Measurements from ENCODE around the gene CENPN. TPM values are rescaled to one million over a fixed set of nuclear protein-coding genes. Genes with fewer than 3 reads are reported as not detected.

CENPN gene
- total and polyA plus RNA-seq, 3 donors from 2014 or later: 11.5 to 39.1 (median 19.3) TPM

- Histone ChIP-seq H3K36me3 (ENCODE audit: low read depth, missing control alignments) (no peaks in the 10 kb centered on the region), H3K4me3 (no peak overlapping the region), H3K27me3 (no peaks in the 10 kb centered on the region), H3K4me1 (no peaks in the 10 kb centered on the region), H3K9me3 (no peaks in the 10 kb centered on the region), H3K27ac (no peak overlapping the region)
- intact Hi-C loops (cut with DNase I; ENCODE audit: low total_unique reads): no loop called here
- no peak for TF ChIP-seq POLR2A (IDR thresholded peaks at IDR 0.05)
- TF ChIP-seq CTCF (IDR thresholded peaks at IDR 0.05): no peak
- WGBS, 2 donors: 83 to 94% methylated on average over 3 of the region's 4 CpGs
- no peak for DNase-seq
These were observed 33.0 kb upstream of the CENPN start for GRCh38 chr16:80973991-80974390.

- H3K27ac ChIP-seq: no peak overlapping the region
- H3K4me1 ChIP-seq: no peaks in the 10 kb centered on the region
- no peak for DNase-seq
- no peaks in the 10 kb centered on the region for H3K27me3 ChIP-seq
- no peaks in the 10 kb centered on the region for H3K9me3 ChIP-seq
- H3K36me3 ChIP-seq (ENCODE audit: low read depth, missing control alignments): no peaks in the 10 kb centered on the region
- intact Hi-C loops (cut with DNase I; ENCODE audit: low total_unique reads): no loop called here
- TF ChIP-seq POLR2A (IDR thresholded peaks at IDR 0.05) (no peak), CTCF (IDR thresholded peaks at IDR 0.05) (peak in 2 of 3 experiments; percentile 11 to 45)
- no peak overlapping the region for H3K4me3 ChIP-seq
- 87 to 97% methylated on average over 6 of the region's 6 CpGs for WGBS, 2 donors
These were observed 32.2 kb upstream of the CENPN start for GRCh38 chr16:80974649-80975376.

- intact Hi-C loops (cut with DNase I; ENCODE audit: low total_unique reads): no loop called here
- WGBS, 2 donors: 94 to 100% methylated on average over 1 of the region's 1 CpG
These were observed 30.1 kb upstream of the CENPN start for GRCh38 chr16:80976946-80977345.

GRCh38 chr16:80981103-80981502 lies 25.9 kb upstream of the CENPN start:
- no peak for DNase-seq
- intact Hi-C loops (cut with DNase I; ENCODE audit: low total_unique reads): loop anchor here (10.0 kb wide), 1 partner anchor 56 kb away; no protein-coding TSS in a partner anchor
- Histone ChIP-seq H3K36me3 (ENCODE audit: low read depth, missing control alignments) (no peaks in the 10 kb centered on the region), H3K27me3 (no peaks in the 10 kb centered on the region), H3K9me3 (no peaks in the 10 kb centered on the region), H3K4me1 (no peaks in the 10 kb centered on the region), H3K27ac (no peak overlapping the region), H3K4me3 (no peak overlapping the region)
- TF ChIP-seq POLR2A (IDR thresholded peaks at IDR 0.05) (no peak), CTCF (IDR thresholded peaks at IDR 0.05) (no peak)

More at GRCh38 chr16:80976946-80977345, 30.1 kb upstream of the CENPN start:
- Histone ChIP-seq H3K27ac (no peak overlapping the region), H3K4me1 (no peaks in the 10 kb centered on the region), H3K27me3 (no peaks in the 10 kb centered on the region), H3K4me3 (no peak overlapping the region), H3K36me3 (ENCODE audit: low read depth, missing control alignments) (no peaks in the 10 kb centered on the region), H3K9me3 (no peaks in the 10 kb centered on the region)
- no peak for DNase-seq
- TF ChIP-seq CTCF (IDR thresholded peaks at IDR 0.05) (no peak), POLR2A (IDR thresholded peaks at IDR 0.05) (no peak)

GRCh38 chr16:80982646-80983045 lies 24.4 kb upstream of the CENPN start:
- intact Hi-C loops (cut with DNase I; ENCODE audit: low total_unique reads): loop anchor here (10.0 kb wide), 1 partner anchor 58 kb away; no protein-coding TSS in a partner anchor
- 72 to 75% methylated on average over 4 of the region's 4 CpGs for WGBS, 2 donors
- TF ChIP-seq POLR2A (IDR thresholded peaks at IDR 0.05) (no peak), CTCF (IDR thresholded peaks at IDR 0.05) (no peak)
- no peaks in the 10 kb centered on the region for H3K36me3 ChIP-seq (ENCODE audit: low read depth, missing control alignments)
- no peaks in the 10 kb centered on the region for H3K27me3 ChIP-seq
- H3K4me3 ChIP-seq: no peak overlapping the region
- no peaks in the 10 kb centered on the region for H3K9me3 ChIP-seq
- H3K27ac ChIP-seq: no peak overlapping the region
- no peaks in the 10 kb centered on the region for H3K4me1 ChIP-seq
- DNase-seq: no peak

Data from testis (tissue), 3 donors.